GM12874 (cell line): ENCODE measurements around the gene KRT72.

Source experiments
- CTCF ChIP-seq: IDR thresholded peaks from 2 replicates; pipeline ENCODE4 v1.5.1; 2011; ENCODE audit warnings: low read depth, mild to moderate bottlenecking, control low read depth, low read length, moderate library complexity; ENCODE audit not compliant: insufficient read depth

The KRT72 gene

GRCh38 chr12:52575948-52576347, 25.3 kb downstream of the KRT72 start:
- TF ChIP-seq CTCF: no peak

- TF ChIP-seq CTCF: no peak
Observed at GRCh38 chr12:52575256-52575655, 26.0 kb downstream of the KRT72 start.

- no peak for TF ChIP-seq CTCF
Observed at GRCh38 chr12:52573743-52574142, 27.5 kb downstream of the KRT72 start, which contains the start of gene KRT74. TSS of gene KRT74 (minus strand) at chr12:52573843. CDS start at chr12:52573777, 66 bp downstream.

- TF ChIP-seq CTCF: no peak
Observed at GRCh38 chr12:52573306-52573705, 28.0 kb downstream of the KRT72 start.

- no peak for TF ChIP-seq CTCF
Observed at GRCh38 chr12:52570511-52570910, 30.8 kb downstream of the KRT72 start.

- no peak for TF ChIP-seq CTCF
Observed at GRCh38 chr12:52568111-52568510, 33.2 kb downstream of the KRT72 start.

GRCh38 chr12:52566847-52567291, 34.4 kb downstream of the KRT72 start:
- no peak for TF ChIP-seq CTCF

GRCh38 chr12:52564582-52564981, 36.7 kb downstream of the KRT72 start:
- no peak for TF ChIP-seq CTCF
